HEK293 (cell line): ENCODE results near the gene ZNF608.

Experiments
- CTCF ChIA-PET: fragments of 350-600 bp; formaldehyde crosslinking; extraction: SDS; loops from one replicate; lab custom pipeline; 2021; ENCODE audit warnings: antibody characterized with exemption; lab: Yijun Ruan, JAX
- POLR2A ChIA-PET: fragments of 300-600 bp; formaldehyde crosslinking; extraction: SDS; loops from one replicate; lab custom pipeline; 2020; ENCODE audit warnings: antibody characterized with exemption, inconsistent platforms; lab: Yijun Ruan, JAX
- H3K27ac ChIP-seq: fragments of 200-500 bp; sonication (Bioruptor generic); 2 replicates; pipeline ENCODE4 v1.5.1; 2014; ENCODE audit warnings: low read depth, low read length, control low read depth, inconsistent platforms; ENCODE audit errors: extremely low read depth
- H3K36me3 ChIP-seq, 2 experiments: fragments of 200-500 bp in 1 of 2; sonication (Bioruptor generic) in 1 of 2; 1 replicate in 1 of 2; 2 replicates in 1 of 2; pipeline ENCODE4 v1.5.1; 2014 to 2017; ENCODE audit warnings: inconsistent platforms in 2 of 2, low read length in 2 of 2; ENCODE audit not compliant: control insufficient read depth in 2 of 2, insufficient read depth in 1 of 2
- H3K4me1 ChIP-seq: fragments of 200-500 bp; sonication (Bioruptor generic); 2 replicates; pipeline ENCODE4 v1.5.1; 2014; ENCODE audit warnings: mild to moderate bottlenecking, low read length, inconsistent platforms; ENCODE audit not compliant: control insufficient read depth, insufficient read depth
- H3K4me3 ChIP-seq: 2 replicates; pipeline ENCODE4 v1.5.1; 2011; ENCODE audit warnings: low read depth, mild to moderate bottlenecking, control low read depth, low read length, moderate library complexity
- H3K9me3 ChIP-seq: fragments of 200-500 bp; sonication (Bioruptor generic); 2 replicates; pipeline ENCODE4 v1.5.1; 2014; ENCODE audit warnings: low read depth, low read length, inconsistent platforms; ENCODE audit not compliant: control insufficient read depth, insufficient read depth
- GFI1B ChIP-seq: fragments of 450-650 bp; formaldehyde crosslinking; IDR thresholded peaks from 2 replicates; pipeline ENCODE4 v1.5.1; 2016; ENCODE audit warnings: missing biosample characterization, missing genetic modification characterization
- GLIS2 ChIP-seq: fragments of 450-650 bp; formaldehyde crosslinking; IDR thresholded peaks from 2 replicates; pipeline ENCODE4 v1.5.1; 2016; ENCODE audit warnings: missing biosample characterization, missing genetic modification characterization
- IKZF3 ChIP-seq: fragments of 450-650 bp; IDR thresholded peaks from 2 replicates; pipeline ENCODE4 v1.5.0; 2018; ENCODE audit warnings: missing biosample characterization, mild to moderate bottlenecking, missing genetic modification characterization, moderate library complexity
- KLF7 ChIP-seq: fragments of 450-650 bp; formaldehyde crosslinking; IDR thresholded peaks from 2 replicates; pipeline ENCODE4 v1.5.1; 2016; ENCODE audit warnings: missing biosample characterization, missing genetic modification characterization, borderline replicate concordance
- OSR2 ChIP-seq: fragments of 450-650 bp; formaldehyde crosslinking; IDR thresholded peaks from 2 replicates; pipeline ENCODE4 v1.5.1; 2016; ENCODE audit warnings: missing biosample characterization, missing genetic modification characterization
- SP7 ChIP-seq: fragments of 450-650 bp; formaldehyde crosslinking; IDR thresholded peaks from 2 replicates; pipeline ENCODE4 v1.5.1; 2016; ENCODE audit warnings: missing biosample characterization, missing genetic modification characterization
- TCF7L2 ChIP-seq: IDR thresholded peaks from 2 replicates; pipeline ENCODE4 v1.6.1; 2011; ENCODE audit warnings: low read depth, mild to moderate bottlenecking, inconsistent platforms, low read length, moderate library complexity, borderline replicate concordance
- ZBTB1 ChIP-seq: fragments of 450-650 bp; formaldehyde crosslinking; IDR thresholded peaks from 2 replicates; pipeline ENCODE4 v1.5.1; 2016; ENCODE audit warnings: missing biosample characterization, missing genetic modification characterization
- ZBTB17 ChIP-seq: fragments of 450-650 bp; formaldehyde crosslinking; IDR thresholded peaks from 2 replicates; pipeline ENCODE4 v1.5.1; 2016; ENCODE audit warnings: missing biosample characterization, missing genetic modification characterization
- ZEB2 ChIP-seq: fragments of 450-650 bp; formaldehyde crosslinking; IDR thresholded peaks from 2 replicates; pipeline ENCODE4 v1.5.1; 2016; ENCODE audit warnings: missing biosample characterization, missing genetic modification characterization
- ZFHX2 ChIP-seq: fragments of 450-650 bp; formaldehyde crosslinking; conservative IDR thresholded peaks from 2 replicates; pipeline ENCODE4 v1.5.1; 2016; ENCODE audit warnings: missing biosample characterization, missing genetic modification characterization
- ZFP3 ChIP-seq: fragments of 450-650 bp; formaldehyde crosslinking; IDR thresholded peaks from 2 replicates; pipeline ENCODE4 v1.5.1; 2016; ENCODE audit warnings: low read depth, missing biosample characterization, missing genetic modification characterization
- ZFP69B ChIP-seq: fragments of 450-650 bp; formaldehyde crosslinking; IDR thresholded peaks from 2 replicates; pipeline ENCODE4 v1.5.1; 2016; ENCODE audit warnings: missing biosample characterization, missing genetic modification characterization
- ZNF155 ChIP-seq: fragments of 450-650 bp; formaldehyde crosslinking; IDR thresholded peaks from 2 replicates; pipeline ENCODE4 v1.5.1; 2016; ENCODE audit warnings: missing biosample characterization, missing genetic modification characterization
- ZNF169 ChIP-seq: fragments of 450-650 bp; formaldehyde crosslinking; IDR thresholded peaks from 2 replicates; pipeline ENCODE4 v1.5.1; 2016; ENCODE audit warnings: missing biosample characterization, missing genetic modification characterization
- ZNF248 ChIP-seq: fragments of 450-650 bp; formaldehyde crosslinking; IDR thresholded peaks from 2 replicates; pipeline ENCODE4 v1.5.1; 2017; ENCODE audit warnings: missing biosample characterization, missing genetic modification characterization
- ZNF473 ChIP-seq: fragments of 450-650 bp; formaldehyde crosslinking; IDR thresholded peaks from 2 replicates; pipeline ENCODE4 v1.5.1; 2017; ENCODE audit warnings: missing biosample characterization, missing genetic modification characterization
- ZNF623 ChIP-seq: fragments of 450-650 bp; formaldehyde crosslinking; IDR thresholded peaks from 2 replicates; pipeline ENCODE4 v1.5.1; 2016; ENCODE audit warnings: missing biosample characterization, missing genetic modification characterization
- ZNF701 ChIP-seq: fragments of 450-650 bp; formaldehyde crosslinking; IDR thresholded peaks from 2 replicates; pipeline ENCODE4 v1.5.1; 2016; ENCODE audit warnings: missing biosample characterization, missing genetic modification characterization
- ZNF747 ChIP-seq: fragments of 450-650 bp; formaldehyde crosslinking; IDR thresholded peaks from 2 replicates; pipeline ENCODE4 v1.5.1; 2016; ENCODE audit warnings: missing biosample characterization, missing genetic modification characterization
- ZNF843 ChIP-seq: fragments of 450-650 bp; formaldehyde crosslinking; IDR thresholded peaks from 2 replicates; pipeline ENCODE4 v1.5.1; 2016; ENCODE audit warnings: missing biosample characterization, missing genetic modification characterization
- ZSCAN23 ChIP-seq: fragments of 450-650 bp; formaldehyde crosslinking; IDR thresholded peaks from 2 replicates; pipeline ENCODE4 v1.5.1; 2016; ENCODE audit warnings: missing biosample characterization, missing genetic modification characterization
- TF ChIP-seq, protein P1 (sequence below): fragments of 450-650 bp; formaldehyde crosslinking; IDR thresholded peaks from 2 replicates; pipeline ENCODE4 v1.5.1; 2016; ENCODE audit warnings: missing biosample characterization, missing genetic modification characterization, low read depth
- TF ChIP-seq, protein P2 (sequence below): fragments of 450-650 bp; formaldehyde crosslinking; IDR thresholded peaks from 2 replicates; pipeline ENCODE4 v1.5.1; 2017; ENCODE audit warnings: missing biosample characterization, missing genetic modification characterization
- TF ChIP-seq, protein P3 (sequence below): fragments of 450-650 bp; formaldehyde crosslinking; IDR thresholded peaks from 2 replicates; pipeline ENCODE4 v1.5.1; 2016; ENCODE audit warnings: missing biosample characterization, missing genetic modification characterization
- TF ChIP-seq, protein P4 (sequence below): fragments of 450-650 bp; formaldehyde crosslinking; conservative IDR thresholded peaks from 2 replicates; pipeline ENCODE4 v1.5.1; 2016; ENCODE audit warnings: low read depth, missing biosample characterization, missing genetic modification characterization
- TF ChIP-seq, protein P5 (sequence below): fragments of 450-650 bp; formaldehyde crosslinking; IDR thresholded peaks from 2 replicates; pipeline ENCODE4 v1.5.1; 2016; ENCODE audit warnings: missing biosample characterization, missing genetic modification characterization

The ZNF608 gene

DNA sequence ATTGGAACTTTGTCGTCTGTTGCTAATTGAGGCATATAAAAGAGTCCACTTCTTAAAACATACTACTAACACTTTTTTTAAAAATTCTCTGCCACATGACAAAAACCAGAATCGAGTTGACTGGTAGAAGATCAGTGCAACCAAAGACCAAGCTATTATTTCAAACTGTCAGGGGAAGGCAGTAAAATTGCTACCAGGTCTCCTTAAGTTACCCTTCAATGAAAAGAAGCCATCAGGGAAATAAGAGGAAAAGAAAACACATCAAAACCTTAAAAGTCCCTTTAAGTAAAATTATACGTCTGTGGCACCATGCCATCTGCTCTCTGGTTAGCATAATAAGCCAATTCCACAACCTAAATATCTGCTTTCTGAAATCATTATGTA is 9.6 kb downstream of the ZNF608 start (continued):
- TF ChIP-seq TCF7L2, result no peak
- TF ChIP-seq ZEB2 (tag by site-specific recombination), result 0 out of 2 replicates have a peak, but pooled peaks have one; percentile 44
- TF ChIP-seq, protein P1, sequence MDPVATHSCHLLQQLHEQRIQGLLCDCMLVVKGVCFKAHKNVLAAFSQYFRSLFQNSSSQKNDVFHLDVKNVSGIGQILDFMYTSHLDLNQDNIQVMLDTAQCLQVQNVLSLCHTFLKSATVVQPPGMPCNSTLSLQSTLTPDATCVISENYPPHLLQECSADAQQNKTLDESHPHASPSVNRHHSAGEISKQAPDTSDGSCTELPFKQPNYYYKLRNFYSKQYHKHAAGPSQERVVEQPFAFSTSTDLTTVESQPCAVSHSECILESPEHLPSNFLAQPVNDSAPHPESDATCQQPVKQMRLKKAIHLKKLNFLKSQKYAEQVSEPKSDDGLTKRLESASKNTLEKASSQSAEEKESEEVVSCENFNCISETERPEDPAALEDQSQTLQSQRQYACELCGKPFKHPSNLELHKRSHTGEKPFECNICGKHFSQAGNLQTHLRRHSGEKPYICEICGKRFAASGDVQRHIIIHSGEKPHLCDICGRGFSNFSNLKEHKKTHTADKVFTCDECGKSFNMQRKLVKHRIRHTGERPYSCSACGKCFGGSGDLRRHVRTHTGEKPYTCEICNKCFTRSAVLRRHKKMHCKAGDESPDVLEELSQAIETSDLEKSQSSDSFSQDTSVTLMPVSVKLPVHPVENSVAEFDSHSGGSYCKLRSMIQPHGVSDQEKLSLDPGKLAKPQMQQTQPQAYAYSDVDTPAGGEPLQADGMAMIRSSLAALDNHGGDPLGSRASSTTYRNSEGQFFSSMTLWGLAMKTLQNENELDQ (tag by site-specific recombination), result no peak
- no peak for TF ChIP-seq ZNF473 (tag by site-specific recombination)
- no peak for TF ChIP-seq ZFP3
- TF ChIP-seq ZBTB17 (tag by site-specific recombination), result no peak
- TF ChIP-seq ZNF843, result peak; percentile 86
- no peak for TF ChIP-seq ZFHX2 (tag by site-specific recombination)
- no peak for TF ChIP-seq ZSCAN23 (tag by site-specific recombination)
- TF ChIP-seq SP7, result 0 out of 2 replicates have a peak, but pooled peaks have one; percentile 12
- no peak for TF ChIP-seq KLF7 (tag by site-specific recombination)
- no peak for TF ChIP-seq ZNF155 (tag by site-specific recombination)
- TF ChIP-seq ZNF747 (tag by site-specific recombination), result no peak
- TF ChIP-seq IKZF3 (tag by site-specific recombination), result peak; percentile 86
- TF ChIP-seq, protein P2, sequence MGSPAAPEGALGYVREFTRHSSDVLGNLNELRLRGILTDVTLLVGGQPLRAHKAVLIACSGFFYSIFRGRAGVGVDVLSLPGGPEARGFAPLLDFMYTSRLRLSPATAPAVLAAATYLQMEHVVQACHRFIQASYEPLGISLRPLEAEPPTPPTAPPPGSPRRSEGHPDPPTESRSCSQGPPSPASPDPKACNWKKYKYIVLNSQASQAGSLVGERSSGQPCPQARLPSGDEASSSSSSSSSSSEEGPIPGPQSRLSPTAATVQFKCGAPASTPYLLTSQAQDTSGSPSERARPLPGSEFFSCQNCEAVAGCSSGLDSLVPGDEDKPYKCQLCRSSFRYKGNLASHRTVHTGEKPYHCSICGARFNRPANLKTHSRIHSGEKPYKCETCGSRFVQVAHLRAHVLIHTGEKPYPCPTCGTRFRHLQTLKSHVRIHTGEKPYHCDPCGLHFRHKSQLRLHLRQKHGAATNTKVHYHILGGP (tag by site-specific recombination), result no peak; the same call in 1 of the 2 replicates
- TF ChIP-seq ZNF623 (tag by site-specific recombination), result no peak
- TF ChIP-seq GLIS2 (tag by site-specific recombination), result no peak
- TF ChIP-seq ZFP69B (tag by site-specific recombination), result no peak
- TF ChIP-seq, protein P3, sequence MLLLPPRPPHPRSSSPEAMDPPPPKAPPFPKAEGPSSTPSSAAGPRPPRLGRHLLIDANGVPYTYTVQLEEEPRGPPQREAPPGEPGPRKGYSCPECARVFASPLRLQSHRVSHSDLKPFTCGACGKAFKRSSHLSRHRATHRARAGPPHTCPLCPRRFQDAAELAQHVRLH (tag by site-specific recombination), result peak; percentile 85
- peak; percentile 97 for TF ChIP-seq OSR2 (tag by site-specific recombination)

DNA sequence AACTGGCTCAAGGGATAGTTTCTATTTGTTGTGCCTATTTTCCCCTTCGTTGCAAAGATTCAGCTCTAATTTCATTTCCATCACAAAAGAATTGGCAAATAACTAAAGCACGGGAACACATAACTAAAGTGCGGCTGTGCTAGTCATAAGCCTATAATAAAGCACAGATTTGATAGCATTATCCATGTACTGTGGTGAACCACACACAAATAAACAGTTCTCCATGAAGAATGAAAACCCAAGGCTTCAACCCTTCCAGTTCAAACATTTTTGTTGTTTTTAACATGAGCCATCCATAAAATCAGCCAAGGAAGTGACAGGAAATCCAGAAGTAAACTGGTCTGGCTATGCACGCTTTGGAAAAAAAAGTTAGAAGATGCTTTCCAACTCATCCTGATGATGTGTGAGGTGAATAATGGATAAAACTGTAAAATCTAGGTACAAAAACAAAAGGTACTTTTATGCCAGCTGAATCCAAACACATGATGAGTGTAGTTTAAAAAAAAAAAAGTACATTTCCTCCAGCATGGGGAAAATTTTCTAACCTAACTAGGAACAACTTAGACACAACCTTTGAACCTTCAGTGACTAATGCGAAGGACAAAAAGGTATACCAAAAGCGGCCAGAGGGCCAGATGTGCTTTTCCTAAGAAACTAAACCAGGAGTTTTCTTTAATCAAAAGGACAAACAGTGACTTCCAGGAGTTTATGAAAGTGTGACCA is 10.2 kb downstream of the ZNF608 start:
- Histone ChIP-seq H3K4me1 (peaks cover 75% of the 10 kb centered on the region), H3K4me3 (no peak overlapping the region), H3K9me3 (no peaks in the 10 kb centered on the region), H3K36me3 (no peaks in the 10 kb centered on the region), H3K27ac (peak overlapping the region; percentile 86)
- POLR2A ChIA-PET, result interaction anchor here (0.7 to 1.6 kb wide), 3 partner anchors 75 to 741 kb away, joined by 3 to 4 read pairs (median 3); no protein-coding TSS in a partner anchor
- CTCF ChIA-PET, result interaction anchor here (0.6 to 0.9 kb wide), 4 partner anchors 168 to 676 kb away, joined by 3 to 4 read pairs (median 4); no protein-coding TSS in a partner anchor
- TF ChIP-seq SP7, result peak; percentile 33
- peak; percentile 100 for TF ChIP-seq GFI1B
- TF ChIP-seq, protein P4, sequence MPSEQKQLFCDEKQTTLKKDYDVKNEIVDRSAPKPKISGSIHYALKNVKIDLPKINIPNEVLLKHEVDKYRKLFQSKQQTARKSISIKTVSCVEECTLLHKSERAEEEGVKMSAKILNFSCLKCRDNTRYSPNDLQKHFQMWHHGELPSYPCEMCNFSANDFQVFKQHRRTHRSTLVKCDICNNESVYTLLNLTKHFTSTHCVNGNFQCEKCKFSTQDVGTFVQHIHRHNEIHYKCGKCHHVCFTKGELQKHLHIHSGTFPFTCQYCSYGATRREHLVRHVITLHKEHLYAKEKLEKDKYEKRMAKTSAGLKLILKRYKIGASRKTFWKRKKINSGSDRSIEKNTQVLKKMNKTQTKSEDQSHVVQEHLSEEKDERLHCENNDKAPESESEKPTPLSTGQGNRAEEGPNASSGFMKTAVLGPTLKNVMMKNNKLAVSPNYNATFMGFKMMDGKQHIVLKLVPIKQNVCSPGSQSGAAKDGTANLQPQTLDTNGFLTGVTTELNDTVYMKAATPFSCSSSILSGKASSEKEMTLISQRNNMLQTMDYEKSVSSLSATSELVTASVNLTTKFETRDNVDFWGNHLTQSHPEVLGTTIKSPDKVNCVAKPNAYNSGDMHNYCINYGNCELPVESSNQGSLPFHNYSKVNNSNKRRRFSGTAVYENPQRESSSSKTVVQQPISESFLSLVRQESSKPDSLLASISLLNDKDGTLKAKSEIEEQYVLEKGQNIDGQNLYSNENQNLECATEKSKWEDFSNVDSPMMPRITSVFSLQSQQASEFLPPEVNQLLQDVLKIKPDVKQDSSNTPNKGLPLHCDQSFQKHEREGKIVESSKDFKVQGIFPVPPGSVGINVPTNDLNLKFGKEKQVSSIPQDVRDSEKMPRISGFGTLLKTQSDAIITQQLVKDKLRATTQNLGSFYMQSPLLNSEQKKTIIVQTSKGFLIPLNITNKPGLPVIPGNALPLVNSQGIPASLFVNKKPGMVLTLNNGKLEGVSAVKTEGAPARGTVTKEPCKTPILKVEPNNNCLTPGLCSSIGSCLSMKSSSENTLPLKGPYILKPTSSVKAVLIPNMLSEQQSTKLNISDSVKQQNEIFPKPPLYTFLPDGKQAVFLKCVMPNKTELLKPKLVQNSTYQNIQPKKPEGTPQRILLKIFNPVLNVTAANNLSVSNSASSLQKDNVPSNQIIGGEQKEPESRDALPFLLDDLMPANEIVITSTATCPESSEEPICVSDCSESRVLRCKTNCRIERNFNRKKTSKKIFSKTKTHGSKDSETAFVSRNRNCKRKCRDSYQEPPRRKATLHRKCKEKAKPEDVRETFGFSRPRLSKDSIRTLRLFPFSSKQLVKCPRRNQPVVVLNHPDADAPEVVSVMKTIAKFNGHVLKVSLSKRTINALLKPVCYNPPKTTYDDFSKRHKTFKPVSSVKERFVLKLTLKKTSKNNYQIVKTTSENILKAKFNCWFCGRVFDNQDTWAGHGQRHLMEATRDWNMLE, result no peak
- TF ChIP-seq ZNF701 (tag by site-specific recombination), result no peak
- TF ChIP-seq ZBTB1, result 0 out of 2 replicates have a peak, but pooled peaks have one; percentile 9
- TF ChIP-seq, protein P5, sequence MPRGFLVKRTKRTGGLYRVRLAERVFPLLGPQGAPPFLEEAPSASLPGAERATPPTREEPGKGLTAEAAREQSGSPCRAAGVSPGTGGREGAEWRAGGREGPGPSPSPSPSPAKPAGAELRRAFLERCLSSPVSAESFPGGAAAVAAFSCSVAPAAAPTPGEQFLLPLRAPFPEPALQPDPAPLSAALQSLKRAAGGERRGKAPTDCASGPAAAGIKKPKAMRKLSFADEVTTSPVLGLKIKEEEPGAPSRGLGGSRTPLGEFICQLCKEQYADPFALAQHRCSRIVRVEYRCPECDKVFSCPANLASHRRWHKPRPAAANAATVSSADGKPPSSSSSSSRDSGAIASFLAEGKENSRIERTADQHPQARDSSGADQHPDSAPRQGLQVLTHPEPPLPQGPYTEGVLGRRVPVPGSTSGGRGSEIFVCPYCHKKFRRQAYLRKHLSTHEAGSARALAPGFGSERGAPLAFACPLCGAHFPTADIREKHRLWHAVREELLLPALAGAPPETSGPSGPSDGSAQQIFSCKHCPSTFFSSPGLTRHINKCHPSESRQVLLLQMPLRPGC (tag by site-specific recombination), result peak; percentile 42; the same call in 1 of the 2 replicates
- no peak for TF ChIP-seq ZNF169 (tag by site-specific recombination)
- no peak for TF ChIP-seq ZNF248 (tag by site-specific recombination)
